HCT116 (cell line): ENCODE data around the gene LRIT2. TPM values are rescaled to one million over a fixed set of nuclear protein-coding genes. Genes with fewer than 3 reads are reported as not detected.

Experiments
- ATAC-seq: fragments of 200-7000 bp; cut with Tn5 transposase; 2 replicates; pipeline ENCODE4 v1.9.1; 2020; ENCODE audit warnings: mild to moderate bottlenecking, moderate library complexity
- BruUV-seq: library from RNA; stranded (reverse); fragments of 400-500 nt; replicated peaks from 2 replicates; lab custom pipeline; 2021; lab: Mats Ljungman, UMichigan
- CTCF ChIA-PET: fragments of 300-600 bp; sonication (Branson Sonifier 250); formaldehyde crosslinking; loops from one replicate; lab custom pipeline; 2021; ENCODE audit warnings: antibody characterized with exemption; lab: Charles Lee
- POLR2A ChIA-PET: fragments of 300-600, 350-600 bp; sonication (Branson Sonifier 250); formaldehyde crosslinking; loops from one replicate; lab custom pipeline; 2021; ENCODE audit warnings: antibody characterized with exemption; lab: Charles Lee
- RAD21 ChIA-PET, 2 experiments: fragments of 300-600 bp; sonication (Branson Sonifier 250); formaldehyde crosslinking; loops; one replicate each; lab custom pipeline; 2023; ENCODE audit warnings: low total read pairs in 2 of 2; ENCODE audit not compliant: uncharacterized antibody in 2 of 2, unreplicated experiment in 2 of 2, low non-redundant PET in 1 of 2; lab: Charles Lee
- DNase-seq: peaks from one replicate; pipeline ENCODE4 v3.0.0-alpha.2; 2010; ENCODE audit warnings: low read depth, low spot score
- H2AFZ ChIP-seq: fragments of 200-600 bp; shearing (Covaris generic), sonication (generic); 2 replicates; pipeline ENCODE4 v1.6.1; 2017; ENCODE audit warnings: low read depth, mixed run types, mixed read lengths, antibody characterized with exemption, low read length; ENCODE audit not compliant: poor library complexity, severe bottlenecking
- H3K27ac ChIP-seq: 2 replicates; pipeline ENCODE4 v1.5.1; 2012; ENCODE audit warnings: low read depth, low read length
- H3K27me3 ChIP-seq: fragments of 200-600 bp; sonication (generic); 2 replicates; pipeline ENCODE4 v1.6.1; 2016; ENCODE audit warnings: mixed run types, low read length, mixed read lengths; ENCODE audit not compliant: insufficient read depth
- H3K36me3 ChIP-seq, 2 experiments: fragments of 200-500 bp in 1 of 2; fragments of 200-600 bp in 1 of 2; sonication (Bioruptor generic) in 1 of 2; sonication (generic) in 1 of 2; 2 replicates each; pipeline versions ENCODE4 v1.5.1 to v1.6.1; 2014 to 2016; ENCODE audit warnings: low read length in 2 of 2, inconsistent platforms in 1 of 2, mixed read lengths in 1 of 2, mixed run types in 1 of 2; ENCODE audit not compliant: insufficient read depth in 2 of 2, control insufficient read depth in 1 of 2
- H3K4me1 ChIP-seq, 2 experiments: fragments of 200-600 bp in 1 of 2; sonication (generic) in 1 of 2; 2 replicates each; pipeline versions ENCODE4 v1.5.1 to v1.6.1; 2012 to 2017; ENCODE audit warnings: low read length in 2 of 2, inconsistent platforms in 1 of 2, mild to moderate bottlenecking in 1 of 2, mixed read lengths in 1 of 2, mixed run types in 1 of 2, moderate library complexity in 1 of 2; ENCODE audit not compliant: insufficient read depth in 2 of 2, control insufficient read depth in 1 of 2
- H3K4me2 ChIP-seq: fragments of 200-600 bp; sonication (generic); 2 replicates; pipeline ENCODE4 v1.6.1; 2017; ENCODE audit warnings: mixed run types, low read length, mixed read lengths
- H3K4me3 ChIP-seq, 2 experiments: fragments of 200-600 bp in 1 of 2; sonication (generic) in 1 of 2; replicated peaks in 1 of 2; 2 replicates each; pipeline ENCODE4 v1.5.1; 2011 to 2016; ENCODE audit warnings: low read length in 2 of 2, control low read depth in 1 of 2, low read depth in 1 of 2, mild to moderate bottlenecking in 1 of 2, mixed read lengths in 1 of 2, mixed run types in 1 of 2
- H3K79me2 ChIP-seq: fragments of 200-600 bp; sonication (generic); 2 replicates; pipeline ENCODE4 v1.6.1; 2017; ENCODE audit warnings: mild to moderate bottlenecking, mixed run types, low read length, moderate library complexity, mixed read lengths; ENCODE audit not compliant: insufficient read depth
- H3K9ac ChIP-seq: fragments of 200-600 bp; sonication (generic); 2 replicates; pipeline ENCODE4 v1.6.1; 2016; ENCODE audit warnings: low read length, mixed read lengths
- H3K9me2 ChIP-seq: fragments of 200-600 bp; sonication (generic), shearing (Covaris generic); 2 replicates; pipeline ENCODE4 v1.6.1; 2017; ENCODE audit warnings: mixed run types, mild to moderate bottlenecking, moderate library complexity; ENCODE audit not compliant: insufficient read depth
- H3K9me3 ChIP-seq, 2 experiments: fragments of 200-500 bp in 1 of 2; fragments of 200-600 bp in 1 of 2; sonication (Bioruptor generic) in 1 of 2; sonication (generic) in 1 of 2; 2 replicates each; pipeline ENCODE4 v1.6.1; 2014 to 2017; ENCODE audit warnings: low read length in 2 of 2, mixed read lengths in 2 of 2, inconsistent platforms in 1 of 2, low read depth in 1 of 2, mild to moderate bottlenecking in 1 of 2, mixed run types in 1 of 2, moderate library complexity in 1 of 2; ENCODE audit not compliant: control insufficient read depth in 1 of 2, insufficient read depth in 1 of 2
- H4K20me1 ChIP-seq: fragments of 200-600 bp; sonication (generic), shearing (Covaris generic); 2 replicates; pipeline ENCODE4 v1.6.1; 2017; ENCODE audit warnings: mixed run types, mild to moderate bottlenecking, moderate library complexity; ENCODE audit not compliant: insufficient read depth
- CTCF ChIP-seq, 3 experiments: fragments of 200-600 bp in 1 of 3; sonication (generic) in 1 of 3; IDR thresholded peaks in 2 of 3; conservative IDR thresholded peaks in 1 of 3; 2 replicates each; pipeline ENCODE4 v1.5.1; 2012 to 2017; ENCODE audit warnings: low read depth in 2 of 3, low read length in 2 of 3, antibody characterized with exemption in 1 of 3, borderline replicate concordance in 1 of 3, control low read depth in 1 of 3, mild to moderate bottlenecking in 1 of 3, mixed read lengths in 1 of 3, mixed run types in 1 of 3, moderate library complexity in 1 of 3; ENCODE audit not compliant: insufficient read depth in 1 of 3
- EZH2 ChIP-seq: fragments of 200-600 bp; sonication (generic); IDR thresholded peaks from 2 replicates; pipeline ENCODE4 v1.6.1; 2017; ENCODE audit warnings: antibody characterized with exemption, mixed run types
- POLR2AphosphoS5 ChIP-seq: IDR thresholded peaks from 2 replicates; pipeline ENCODE4 v1.6.1; 2011; ENCODE audit warnings: mild to moderate bottlenecking, low read depth, low read length, moderate library complexity
- REST ChIP-seq: IDR thresholded peaks from 2 replicates; pipeline ENCODE4 v1.6.1; 2012; ENCODE audit warnings: low read depth
- SIN3A ChIP-seq: IDR thresholded peaks from 2 replicates; pipeline ENCODE4 v1.6.1; 2012; ENCODE audit warnings: low read depth
- SP1 ChIP-seq: IDR thresholded peaks from 2 replicates; pipeline ENCODE4 v1.6.1; 2012; ENCODE audit warnings: low read depth
- YY1 ChIP-seq: IDR thresholded peaks from 2 replicates; pipeline ENCODE4 v1.6.1; 2011; ENCODE audit warnings: low read length, low read depth, moderate library complexity, mild to moderate bottlenecking; ENCODE audit not compliant: insufficient replicate concordance; ENCODE audit errors: extremely low read depth
- intact Hi-C: fragments of 100-400 bp; cut with micrococcal nuclease; formaldehyde crosslinking; loops from 2 replicates; pipeline ENCODE4 v1.10.0; 2022
- total RNA-seq: library from RNA; stranded (reverse); gene quantifications from one replicate; pipeline ENCODE4 v1.2.1, GENCODE V29; 2021; ENCODE audit not compliant: unreplicated experiment

LRIT2 gene
- total RNA-seq, 1 experiment from 2014 or later: not detected

DNA sequence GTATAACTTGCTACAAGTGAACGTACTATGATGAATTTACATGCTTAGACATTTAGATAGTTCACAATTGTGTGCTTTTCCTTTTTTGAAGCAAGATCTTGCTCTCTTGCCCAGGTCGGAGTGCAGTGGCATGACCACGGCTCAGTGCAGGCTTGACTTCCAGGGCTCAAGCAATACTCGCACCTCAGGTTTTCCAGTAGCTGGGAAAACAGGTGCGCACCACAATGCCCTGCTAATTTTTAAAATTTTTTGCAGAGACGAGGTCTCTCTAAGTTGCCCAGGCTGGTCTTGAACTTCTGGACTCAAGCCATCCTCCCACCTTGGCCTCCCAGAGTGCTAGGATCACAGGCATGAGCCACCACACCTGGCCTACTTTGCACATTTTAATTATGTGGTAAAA lies 49.9 kb downstream of the LRIT2 start:
- intact Hi-C loops: no loop called here
- ATAC-seq (no peak), DNase-seq (no peak)
- Histone ChIP-seq H2AFZ (no peak overlapping the region), H3K4me1 (no peaks in the 10 kb centered on the region), H3K27me3 (no peaks in the 10 kb centered on the region), H3K79me2 (no peaks in the 10 kb centered on the region), H4K20me1 (no peaks in the 10 kb centered on the region), H3K4me2 (no peak overlapping the region), H3K9ac (no peak overlapping the region), H3K27ac (no peak overlapping the region), H3K36me3 (no peaks in the 10 kb centered on the region), H3K9me2 (no peaks in the 10 kb centered on the region), H3K4me3 (no peak overlapping the region), H3K9me3 (no peaks in the 10 kb centered on the region)
- ChIA-PET CTCF (no interaction called here), POLR2A (no interaction called here), RAD21 (no interaction called here)
- no TSS peak for BruUV-seq
- TF ChIP-seq YY1 (no peak), SIN3A (no peak), REST (no peak), POLR2AphosphoS5 (no peak), CTCF (IDR thresholded peaks at IDR 0.05 in 2 of 3, conservative IDR thresholded peaks at IDR 0.05 in 1 of 3; ENCODE audit: borderline replicate concordance in 1 of 3, insufficient read depth in 1 of 3, low read depth in 2 of 3, low read length in 2 of 3) (no peak), EZH2 (no peak), SP1 (no peak)
